Omental fat pad (tissue), 4 donors: ENCODE measurements around the gene C16orf74. TPM values are rescaled to one million over a fixed set of nuclear protein-coding genes. Genes with fewer than 3 reads are reported as not detected.

ENCODE experiments used
- ATAC-seq: fragments of 150-250 bp; one replicate; pipeline ENCODE4 v1.9.1; 2016; ENCODE audit warnings: mild to moderate bottlenecking, moderate library complexity; ENCODE audit not compliant: low FRiP score
- DNase-seq: peaks from one replicate; pipeline ENCODE4 v3.0.0-alpha.2; 2019; ENCODE audit warnings: low spot score
- total RNA-seq, 4 donors: library from RNA; depleted of rRNA; stranded (reverse); fragments of >200 nt; gene quantifications; one replicate each; pipeline ENCODE4 v1.1.0, GENCODE V29; 2016
- TF ChIP-seq, protein P1 (sequence below), 3 donors: fragments of 450-650 bp; IDR thresholded peaks; one replicate each; pipeline ENCODE4 v1.5.1; 2016 to 2017; ENCODE audit warnings: antibody characterized with exemption in 3 of 3, mild to moderate bottlenecking in 3 of 3, moderate library complexity in 2 of 3

The C16orf74 gene
- total RNA-seq, 4 donors from 2014 or later = 1.1 to 3.5 (median 2.8) TPM

DNA sequence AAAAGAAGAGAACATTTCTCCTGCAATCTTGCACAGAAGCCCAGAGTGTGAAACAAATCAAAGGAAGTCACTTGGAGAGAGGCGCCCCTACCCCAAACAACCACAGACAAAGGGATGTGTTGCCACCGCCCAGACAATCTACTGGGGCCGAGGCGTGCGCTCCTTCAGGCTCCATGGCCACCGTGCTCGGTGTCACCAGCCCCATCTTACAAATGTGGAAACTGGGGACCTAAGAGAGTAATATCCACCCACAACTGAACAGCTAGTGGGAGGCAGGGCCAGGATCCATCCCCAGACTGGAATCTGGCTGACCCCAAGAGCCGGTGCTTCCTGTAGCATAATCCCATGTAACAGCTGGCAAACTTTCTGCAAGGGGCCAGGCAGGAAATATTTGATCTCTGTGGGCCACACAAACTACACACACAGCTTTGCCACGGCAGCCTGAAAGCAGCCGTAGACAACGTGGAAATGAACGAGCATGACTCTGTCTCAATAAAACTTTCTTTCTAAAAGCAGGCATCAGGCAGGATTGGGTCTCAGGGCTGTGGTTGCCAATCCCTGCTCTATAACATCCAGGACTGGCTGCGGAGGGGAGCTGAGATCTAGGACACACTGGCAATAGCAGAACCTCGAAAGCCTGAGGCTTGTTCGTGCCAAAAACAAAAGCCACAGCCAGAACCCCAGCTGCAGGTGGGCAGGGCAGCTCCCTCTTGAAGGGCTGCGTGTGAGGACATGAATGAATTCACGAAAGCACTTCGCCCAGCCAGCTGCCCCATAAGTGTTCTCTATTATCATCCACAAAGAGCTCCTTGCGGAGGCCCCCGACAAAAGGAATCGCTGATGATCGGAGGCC lies 35.5 kb downstream of the C16orf74 start:
- TF ChIP-seq, protein P1, sequence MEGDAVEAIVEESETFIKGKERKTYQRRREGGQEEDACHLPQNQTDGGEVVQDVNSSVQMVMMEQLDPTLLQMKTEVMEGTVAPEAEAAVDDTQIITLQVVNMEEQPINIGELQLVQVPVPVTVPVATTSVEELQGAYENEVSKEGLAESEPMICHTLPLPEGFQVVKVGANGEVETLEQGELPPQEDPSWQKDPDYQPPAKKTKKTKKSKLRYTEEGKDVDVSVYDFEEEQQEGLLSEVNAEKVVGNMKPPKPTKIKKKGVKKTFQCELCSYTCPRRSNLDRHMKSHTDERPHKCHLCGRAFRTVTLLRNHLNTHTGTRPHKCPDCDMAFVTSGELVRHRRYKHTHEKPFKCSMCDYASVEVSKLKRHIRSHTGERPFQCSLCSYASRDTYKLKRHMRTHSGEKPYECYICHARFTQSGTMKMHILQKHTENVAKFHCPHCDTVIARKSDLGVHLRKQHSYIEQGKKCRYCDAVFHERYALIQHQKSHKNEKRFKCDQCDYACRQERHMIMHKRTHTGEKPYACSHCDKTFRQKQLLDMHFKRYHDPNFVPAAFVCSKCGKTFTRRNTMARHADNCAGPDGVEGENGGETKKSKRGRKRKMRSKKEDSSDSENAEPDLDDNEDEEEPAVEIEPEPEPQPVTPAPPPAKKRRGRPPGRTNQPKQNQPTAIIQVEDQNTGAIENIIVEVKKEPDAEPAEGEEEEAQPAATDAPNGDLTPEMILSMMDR (IDR thresholded peaks at IDR 0.05) = no peak
- DNase-seq (no peak), ATAC-seq (no peak)

- DNase-seq = no peak
- no peak for ATAC-seq
- TF ChIP-seq, protein P1 (IDR thresholded peaks at IDR 0.05) = no peak
Observed at GRCh38 chr16:85712801-85713200, 38.1 kb downstream of the C16orf74 start.

GRCh38 chr16:85711982-85712587 lies 38.8 kb downstream of the C16orf74 start:
- ATAC-seq (no peak), DNase-seq (no peak)
- TF ChIP-seq, protein P1 (IDR thresholded peaks at IDR 0.05) = no peak

DNA sequence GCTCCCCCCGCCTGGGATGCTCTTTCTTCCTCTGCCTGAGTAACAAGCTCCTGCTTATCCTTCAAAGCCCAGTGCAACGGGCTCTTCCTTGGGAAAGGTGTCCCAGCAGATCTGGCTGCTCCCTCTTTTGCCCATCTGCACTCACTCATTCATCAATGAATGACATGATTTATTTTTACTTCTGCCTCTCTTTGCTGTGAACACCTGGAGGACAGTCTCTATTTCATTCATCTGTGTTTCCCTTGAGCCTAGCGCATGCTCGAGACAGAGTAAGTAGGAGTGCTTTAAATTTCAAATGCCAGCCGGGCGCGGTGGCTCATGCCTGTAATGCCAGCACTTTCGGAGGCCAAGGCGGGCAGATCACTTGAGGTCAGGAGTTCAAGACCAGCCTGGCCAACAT lies 40.2 kb downstream of the C16orf74 start:
- ATAC-seq = no peak
- TF ChIP-seq, protein P1 (IDR thresholded peaks at IDR 0.05) = no peak

GRCh38 chr16:85709766-85710585 lies 40.9 kb downstream of the C16orf74 start:
- ATAC-seq = no peak
- TF ChIP-seq, protein P1 (IDR thresholded peaks at IDR 0.05) = no peak
- DNase-seq = no peak

More for the DNA sequence above, 40.2 kb downstream of the C16orf74 start:
- DNase-seq = no peak

- TF ChIP-seq, protein P1 (IDR thresholded peaks at IDR 0.05) = no peak
- ATAC-seq = no peak
- DNase-seq = no peak
Observed at GRCh38 chr16:85708338-85708737, 42.6 kb downstream of the C16orf74 start.
